Omental fat pad (tissue), 4 donors: ENCODE results near the gene PFKFB4. TPM values are rescaled to one million over a fixed set of nuclear protein-coding genes. Genes with fewer than 3 reads are reported as not detected.

Experiments
- ATAC-seq: fragments of 150-250 bp; one replicate; pipeline ENCODE4 v1.9.1; 2016; ENCODE audit warnings: mild to moderate bottlenecking, moderate library complexity; ENCODE audit not compliant: low FRiP score
- DNase-seq: peaks from one replicate; pipeline ENCODE4 v3.0.0-alpha.2; 2019; ENCODE audit warnings: low spot score
- total RNA-seq, 4 donors: library from RNA; depleted of rRNA; stranded (reverse); fragments of >200 nt; gene quantifications; one replicate each; pipeline ENCODE4 v1.1.0, GENCODE V29; 2016
- TF ChIP-seq, protein P1 (sequence below), 3 donors: fragments of 450-650 bp; IDR thresholded peaks; one replicate each; pipeline ENCODE4 v1.5.1; 2016 to 2017; ENCODE audit warnings: antibody characterized with exemption in 3 of 3, mild to moderate bottlenecking in 3 of 3, moderate library complexity in 2 of 3

PFKFB4 gene
- total RNA-seq, 4 donors from 2014 or later, result 1.9 to 16.2 (median 3.2) TPM

DNA sequence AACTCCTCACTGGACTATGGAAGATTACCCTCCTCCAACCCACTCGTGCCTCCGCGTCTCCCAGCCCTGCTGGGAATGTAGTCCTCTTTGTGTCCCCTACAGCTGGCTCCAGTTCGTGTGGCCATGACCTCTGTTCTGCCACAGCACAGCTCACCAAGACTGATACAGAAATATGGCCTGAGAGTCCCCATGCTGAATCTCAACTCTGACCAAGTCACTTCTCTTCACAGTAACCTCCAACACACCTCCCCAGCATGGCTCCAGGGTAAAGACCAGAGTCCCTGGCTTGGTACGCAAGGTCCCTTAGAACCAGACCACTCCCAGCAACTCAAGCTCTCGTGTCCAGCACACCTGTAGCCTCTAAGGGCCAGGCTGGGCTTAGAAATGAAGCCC, 40.8 kb upstream of the PFKFB4 start:
- no peak for DNase-seq
- no peak for ATAC-seq
- TF ChIP-seq, protein P1, sequence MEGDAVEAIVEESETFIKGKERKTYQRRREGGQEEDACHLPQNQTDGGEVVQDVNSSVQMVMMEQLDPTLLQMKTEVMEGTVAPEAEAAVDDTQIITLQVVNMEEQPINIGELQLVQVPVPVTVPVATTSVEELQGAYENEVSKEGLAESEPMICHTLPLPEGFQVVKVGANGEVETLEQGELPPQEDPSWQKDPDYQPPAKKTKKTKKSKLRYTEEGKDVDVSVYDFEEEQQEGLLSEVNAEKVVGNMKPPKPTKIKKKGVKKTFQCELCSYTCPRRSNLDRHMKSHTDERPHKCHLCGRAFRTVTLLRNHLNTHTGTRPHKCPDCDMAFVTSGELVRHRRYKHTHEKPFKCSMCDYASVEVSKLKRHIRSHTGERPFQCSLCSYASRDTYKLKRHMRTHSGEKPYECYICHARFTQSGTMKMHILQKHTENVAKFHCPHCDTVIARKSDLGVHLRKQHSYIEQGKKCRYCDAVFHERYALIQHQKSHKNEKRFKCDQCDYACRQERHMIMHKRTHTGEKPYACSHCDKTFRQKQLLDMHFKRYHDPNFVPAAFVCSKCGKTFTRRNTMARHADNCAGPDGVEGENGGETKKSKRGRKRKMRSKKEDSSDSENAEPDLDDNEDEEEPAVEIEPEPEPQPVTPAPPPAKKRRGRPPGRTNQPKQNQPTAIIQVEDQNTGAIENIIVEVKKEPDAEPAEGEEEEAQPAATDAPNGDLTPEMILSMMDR (IDR thresholded peaks at IDR 0.05), result no peak

DNA sequence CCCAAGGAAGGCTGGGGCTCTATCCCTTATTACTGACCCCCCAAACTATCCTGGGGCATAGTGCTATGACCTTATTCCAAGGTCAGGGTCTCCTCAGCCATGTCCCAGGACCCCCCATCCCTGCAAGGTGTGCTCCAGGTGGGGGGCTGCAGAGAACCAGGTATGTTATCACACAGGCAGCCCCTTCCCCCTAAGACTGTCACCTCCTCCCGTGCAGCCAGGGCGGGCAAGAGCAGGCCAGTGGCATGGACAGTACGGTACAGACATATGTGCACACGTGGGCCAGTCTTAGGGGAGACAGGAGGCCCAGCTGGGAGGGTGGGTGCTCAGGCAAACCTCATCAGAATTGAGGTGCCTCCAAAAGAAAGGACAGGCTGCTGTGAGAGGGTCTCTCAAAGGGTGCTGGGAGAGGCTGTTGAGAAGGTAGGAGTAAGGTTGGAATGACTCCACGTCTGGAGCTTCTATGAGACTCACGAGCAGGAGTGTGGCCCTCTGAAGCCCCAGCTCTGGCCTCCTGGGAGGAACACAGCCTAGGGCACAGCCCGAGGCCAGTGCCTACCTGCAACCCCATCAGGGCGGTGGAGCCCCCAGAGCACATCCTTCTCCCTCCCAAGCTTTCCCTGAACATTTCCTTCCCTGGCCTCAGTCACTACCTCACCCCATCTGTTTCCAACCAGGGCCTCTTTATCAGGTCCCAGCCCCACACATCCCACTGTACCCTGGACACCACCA, 40.2 kb upstream of the PFKFB4 start:
- TF ChIP-seq, protein P1 (IDR thresholded peaks at IDR 0.05), result no peak
- DNase-seq, result no peak

DNA sequence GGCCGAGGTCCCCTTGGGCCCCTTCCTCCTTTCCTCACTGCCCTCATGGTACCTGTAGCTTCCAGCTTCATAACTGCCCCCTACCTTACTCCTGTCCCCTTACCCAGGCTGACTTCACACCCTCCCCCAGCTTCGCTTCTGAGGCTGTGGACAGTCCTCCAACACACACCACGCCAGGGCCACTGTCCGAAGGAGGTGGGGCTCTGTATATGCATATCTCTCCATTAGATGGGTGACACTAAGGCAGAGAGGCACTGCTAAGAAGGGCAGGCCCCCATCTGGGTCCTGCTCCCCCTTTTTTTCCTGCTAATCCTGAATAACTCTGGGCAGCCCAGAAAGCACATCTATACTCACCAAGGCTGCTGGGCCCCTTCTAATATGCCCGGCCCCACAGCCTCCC, 39.6 kb upstream of the PFKFB4 start:
- DNase-seq (no peak), ATAC-seq (no peak)
- TF ChIP-seq, protein P1 (IDR thresholded peaks at IDR 0.05), result no peak

More for the DNA sequence above, 40.2 kb upstream of the PFKFB4 start:
- no peak for ATAC-seq

DNA sequence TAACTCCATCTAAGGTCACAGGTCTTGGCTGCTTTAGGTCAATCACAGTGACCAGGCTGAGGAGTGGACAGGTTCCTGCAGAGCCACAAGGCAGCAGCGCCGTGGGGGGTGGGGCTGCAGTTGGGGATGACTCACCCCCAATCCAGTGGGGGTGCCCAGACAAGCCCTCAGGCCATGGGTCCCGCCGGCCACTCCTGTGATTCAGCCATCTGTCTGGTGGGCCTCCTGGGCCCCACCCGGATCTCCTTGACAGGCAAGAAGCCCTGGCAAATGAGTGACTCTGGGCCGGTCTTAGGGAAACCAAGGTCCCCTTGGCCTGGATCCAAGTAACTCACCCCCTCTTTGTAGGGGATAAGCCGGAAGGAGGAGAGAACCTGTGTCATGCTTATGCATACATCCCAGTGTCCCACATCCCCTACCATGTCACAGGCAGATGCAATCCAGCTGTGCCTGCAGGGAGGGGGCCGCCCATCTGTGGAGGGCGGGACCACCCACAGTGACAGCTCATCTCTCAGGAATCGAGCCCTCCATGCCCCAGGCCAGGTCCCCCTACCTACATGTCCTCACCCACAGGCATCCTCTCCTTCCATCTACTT, 39.0 kb upstream of the PFKFB4 start:
- TF ChIP-seq, protein P1 (IDR thresholded peaks at IDR 0.05), result no peak
- ATAC-seq (peak; percentile 65), DNase-seq (peak; percentile 36)

DNA sequence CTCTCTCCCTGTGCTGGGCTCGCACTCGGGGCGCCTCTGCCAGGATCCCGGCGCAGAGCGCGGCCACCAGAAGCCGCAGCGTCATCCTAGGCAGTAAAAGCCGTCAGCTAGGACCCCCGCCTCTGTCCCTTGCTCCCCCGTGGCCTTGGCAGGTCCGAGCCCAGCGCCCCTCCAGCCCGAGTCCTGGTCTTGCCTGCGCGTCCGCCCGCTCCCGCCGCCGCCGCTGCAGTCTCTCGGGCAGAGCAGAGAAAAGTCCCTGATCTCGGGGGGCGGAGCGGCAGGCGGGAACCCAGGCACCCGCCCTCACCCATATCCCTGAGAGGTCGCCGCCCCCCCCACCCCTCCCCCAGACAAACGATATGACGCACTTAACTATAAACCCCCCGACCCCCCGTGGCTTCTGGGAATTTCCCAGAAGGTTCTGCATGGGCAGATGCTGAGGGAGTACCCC, 38.5 kb upstream of the PFKFB4 start, which contains the start of gene COL7A1:
Gene COL7A1, minus strand, starts transcription at position 255 of the 451 bp plus-strand sequence. Its CDS starts 170 bp downstream, at position 85.
- no peak for ATAC-seq
- TF ChIP-seq, protein P1 (IDR thresholded peaks at IDR 0.05), result no peak
- DNase-seq, result no peak

DNA sequence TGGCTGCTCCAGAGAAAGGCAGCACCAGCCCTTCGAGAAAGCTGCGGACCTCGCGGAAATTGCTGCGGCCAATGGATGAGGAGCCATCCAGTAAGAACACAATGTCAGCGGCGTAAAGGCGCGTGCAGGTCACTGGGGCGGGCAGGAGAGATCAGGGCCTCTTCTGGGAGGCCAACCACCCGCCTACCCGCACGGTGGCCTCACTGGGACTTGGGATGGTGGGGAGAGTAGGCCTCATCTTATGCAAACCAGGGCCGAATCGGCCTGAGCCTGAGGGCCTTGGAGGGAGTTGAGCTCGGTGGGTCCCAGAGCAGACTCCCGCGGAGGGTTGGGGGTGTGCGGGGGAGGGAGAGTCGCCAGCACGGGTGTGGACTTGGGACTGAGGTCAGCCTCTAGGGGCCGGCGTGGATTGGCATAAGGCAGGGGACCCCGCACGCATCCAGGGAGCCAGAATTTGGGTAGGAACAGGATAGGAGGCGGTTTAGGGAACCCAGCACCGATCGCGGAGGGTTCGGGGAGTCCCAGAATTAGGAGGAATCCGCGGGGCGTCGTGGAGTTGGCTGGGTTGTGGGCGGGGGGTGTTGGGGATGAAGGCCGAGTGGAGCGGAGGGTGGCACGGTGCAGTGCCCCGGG, 37.9 kb upstream of the PFKFB4 start:
- ATAC-seq (no peak), DNase-seq (no peak)
- TF ChIP-seq, protein P1 (IDR thresholded peaks at IDR 0.05), result no peak
